Iris pigment epithelial cell (primary cell): ENCODE measurements around the gene SLC49A3.
"Not testable (repeated sequence)": the region's sequence is repeated elsewhere in the genome, so short reads cannot be mapped to it uniquely, and the experiment has no call there.

ENCODE experiments used
- DNase-seq: peaks from one replicate; pipeline ENCODE4 v3.0.0-alpha.2; 2011; ENCODE audit warnings: low read depth

Gene SLC49A3

GRCh38 chr4:688854-689681 is at the start of gene SLC49A3:
TSS of gene SLC49A3 (minus strand) at chr4:689151. CDS start at chr4:689127, 24 bp downstream.
- DNase-seq: no peak

GRCh38 chr4:736561-736960 is 47.6 kb upstream of the SLC49A3 start:
- not testable (repeated sequence) for DNase-seq

DNA sequence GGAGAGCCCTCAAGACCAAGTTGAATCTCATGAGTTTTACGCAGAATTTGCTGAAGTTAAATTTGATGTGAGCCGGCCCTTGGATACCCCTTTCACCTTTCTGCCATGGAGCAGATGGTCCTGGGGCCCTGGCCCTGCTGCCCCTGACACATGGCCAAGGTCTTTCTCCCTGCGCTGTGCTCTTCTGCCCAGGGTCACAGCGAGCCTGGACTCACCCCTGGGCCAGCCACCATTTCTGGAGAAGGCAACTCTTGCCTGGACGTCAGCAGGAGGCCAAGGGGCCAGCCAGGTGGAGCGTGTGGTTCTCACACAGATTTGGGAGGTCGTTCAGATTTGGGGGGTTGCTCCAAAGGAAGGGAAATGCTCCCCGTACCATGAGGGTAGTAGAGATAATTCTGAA is 46.6 kb upstream of the SLC49A3 start:
- no peak for DNase-seq

- DNase-seq: no peak
Measured at GRCh38 chr4:734951-735350, 46.0 kb upstream of the SLC49A3 start.

- DNase-seq: no peak
Measured at GRCh38 chr4:734075-734474, 45.1 kb upstream of the SLC49A3 start.

DNA sequence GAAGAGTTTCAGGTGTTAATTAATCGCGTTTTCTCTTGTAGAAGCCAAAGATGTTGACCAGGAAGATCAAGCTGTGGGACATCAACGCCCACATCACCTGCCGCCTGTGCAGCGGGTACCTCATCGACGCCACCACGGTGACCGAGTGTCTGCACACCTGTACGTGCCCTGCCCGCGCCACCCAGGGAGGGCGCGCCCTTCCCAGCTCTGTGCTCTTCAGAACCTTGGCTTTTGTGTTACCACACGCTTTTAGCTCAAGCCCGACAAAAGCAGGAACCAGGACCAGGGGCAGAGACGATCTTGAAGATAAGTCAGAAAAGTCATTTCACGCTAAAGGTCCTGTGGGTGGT is 44.7 kb upstream of the SLC49A3 start:
- no peak for DNase-seq

DNA sequence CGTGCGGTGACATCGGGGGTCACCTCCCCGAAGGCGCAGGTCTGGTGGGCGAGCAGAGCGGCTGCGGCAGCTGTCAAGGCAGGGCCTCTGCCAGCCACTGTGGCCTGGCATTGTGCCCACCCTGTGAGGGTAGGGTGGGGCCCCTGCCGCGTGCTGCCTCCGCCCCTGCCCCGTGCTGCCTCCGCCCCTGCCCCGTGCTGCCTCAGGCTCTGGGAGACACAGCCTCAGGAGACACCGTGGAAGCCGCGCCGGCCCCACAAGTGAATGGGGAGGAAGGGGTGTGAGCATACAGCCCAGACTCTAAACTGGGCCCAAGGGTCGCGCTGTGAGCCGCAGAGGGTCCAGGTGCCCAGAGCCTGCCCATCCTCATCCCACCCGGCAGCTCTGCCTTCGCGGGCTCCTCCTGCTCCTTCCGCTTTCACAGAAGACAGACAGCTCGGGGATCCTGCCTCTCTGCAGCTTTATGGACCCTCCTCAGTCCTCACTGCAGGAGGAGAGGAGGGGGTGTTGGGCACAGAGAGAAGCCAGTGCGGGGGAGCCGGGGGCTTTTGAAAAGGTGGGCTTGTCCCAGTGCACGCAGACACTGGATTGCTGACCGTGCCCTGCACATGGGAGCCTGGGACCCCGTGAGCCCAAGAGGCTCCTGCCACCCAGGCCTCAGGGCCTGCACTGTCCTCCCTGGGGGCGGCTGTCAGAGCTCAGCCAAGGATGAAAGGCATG is 44.1 kb upstream of the SLC49A3 start:
- no peak for DNase-seq

GRCh38 chr4:732486-732885 is 43.5 kb upstream of the SLC49A3 start:
- no peak for DNase-seq

GRCh38 chr4:731954-732353 is 43.0 kb upstream of the SLC49A3 start:
- DNase-seq: not testable (repeated sequence)

DNA sequence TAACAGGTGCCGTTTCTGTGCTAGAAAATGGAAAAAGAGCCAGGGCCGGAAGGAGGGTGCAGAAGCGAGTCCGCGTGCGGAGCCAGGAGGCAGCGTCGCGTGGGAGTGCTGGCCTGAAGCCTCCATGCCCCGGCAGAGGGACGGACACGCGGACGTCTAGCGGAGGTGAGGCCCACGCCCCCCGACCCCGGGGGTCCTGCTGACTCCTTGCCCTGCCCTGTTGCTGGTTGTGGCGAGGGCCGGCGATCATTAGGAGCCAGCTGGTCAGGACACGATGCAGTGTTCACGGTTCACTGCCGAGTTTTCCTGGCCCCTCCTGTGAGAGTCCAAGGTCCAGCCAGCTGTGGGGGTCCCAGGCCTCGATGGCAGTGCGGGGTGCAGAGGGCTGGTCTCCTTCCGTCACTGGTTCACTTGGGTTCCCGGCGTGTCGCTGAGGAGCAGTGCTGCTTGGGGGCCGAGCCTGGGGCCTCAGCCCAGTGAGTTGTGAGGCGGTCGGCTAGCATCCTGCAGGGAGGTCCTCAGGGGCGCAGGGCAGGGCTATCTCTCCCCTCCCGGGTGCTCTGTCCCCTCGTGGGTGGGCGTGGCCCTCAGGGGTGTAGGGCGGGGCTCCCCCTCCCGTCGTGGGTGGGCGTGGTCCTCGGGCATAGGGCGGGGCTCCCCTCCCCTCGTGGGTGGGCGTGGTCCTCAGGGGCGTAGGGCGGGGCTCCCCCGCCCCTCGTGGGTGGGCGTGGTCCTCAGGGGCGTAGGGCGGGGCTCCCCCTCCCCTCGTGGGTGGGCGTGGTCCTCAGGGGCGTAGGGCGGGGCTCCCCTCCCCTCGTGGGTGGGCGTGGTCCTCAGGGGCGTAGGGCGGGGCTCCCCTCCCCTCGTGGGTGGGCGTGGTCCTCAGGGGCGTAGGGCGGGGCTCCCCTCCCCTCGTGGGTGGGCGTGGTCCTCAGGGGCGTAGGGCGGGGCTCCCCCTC is 42.3 kb upstream of the SLC49A3 start:
- not testable (repeated sequence) for DNase-seq

GRCh38 chr4:730511-730910 is 41.6 kb upstream of the SLC49A3 start:
- no peak for DNase-seq

GRCh38 chr4:729336-730315 is 40.7 kb upstream of the SLC49A3 start:
- no peak for DNase-seq

DNA sequence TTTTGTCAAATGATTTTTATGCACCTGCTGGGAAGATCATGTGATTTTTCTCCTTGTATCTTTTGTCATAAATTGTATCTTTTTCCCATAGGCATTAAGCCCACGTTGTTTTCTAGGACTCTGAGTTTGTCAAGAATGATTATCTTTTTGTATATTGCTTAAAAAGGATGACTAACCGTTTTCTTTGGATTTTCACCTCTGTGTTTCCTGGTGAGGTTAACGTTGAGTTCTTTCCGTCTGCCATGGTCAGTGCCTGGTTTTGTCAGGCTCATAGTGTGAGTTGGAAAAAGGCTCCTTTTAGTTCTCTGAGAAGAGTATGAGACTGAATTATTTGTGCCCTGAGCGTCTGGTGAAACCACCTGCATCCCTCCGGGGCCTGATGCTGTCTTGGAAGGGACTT is 38.6 kb upstream of the SLC49A3 start:
- peak; percentile 32 for DNase-seq

DNA sequence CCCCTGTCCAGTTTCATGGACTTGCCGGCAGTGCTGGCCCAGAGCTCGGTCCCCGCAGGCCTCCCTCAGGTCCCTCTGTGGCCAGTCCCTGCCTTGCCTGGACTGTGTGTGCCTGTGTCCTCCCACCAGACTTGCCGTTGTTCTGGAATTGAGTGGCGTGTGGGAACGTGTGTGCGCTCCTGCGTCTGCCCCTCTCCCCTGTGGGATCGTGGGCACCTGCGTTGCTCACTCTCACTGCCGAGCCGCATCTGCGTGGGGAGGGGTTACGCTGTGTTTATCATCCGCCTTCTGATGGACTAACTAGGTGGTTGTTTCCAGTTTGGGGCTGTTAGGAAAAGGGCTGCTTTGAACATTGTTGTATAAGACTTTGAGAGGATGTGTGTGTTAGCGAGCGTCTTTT is 37.9 kb upstream of the SLC49A3 start:
- DNase-seq: no peak

GRCh38 chr4:726235-726787 is 37.4 kb upstream of the SLC49A3 start:
- DNase-seq: peak; percentile 25

GRCh38 chr4:725391-726234 is 36.7 kb upstream of the SLC49A3 start:
- no peak for DNase-seq

DNA sequence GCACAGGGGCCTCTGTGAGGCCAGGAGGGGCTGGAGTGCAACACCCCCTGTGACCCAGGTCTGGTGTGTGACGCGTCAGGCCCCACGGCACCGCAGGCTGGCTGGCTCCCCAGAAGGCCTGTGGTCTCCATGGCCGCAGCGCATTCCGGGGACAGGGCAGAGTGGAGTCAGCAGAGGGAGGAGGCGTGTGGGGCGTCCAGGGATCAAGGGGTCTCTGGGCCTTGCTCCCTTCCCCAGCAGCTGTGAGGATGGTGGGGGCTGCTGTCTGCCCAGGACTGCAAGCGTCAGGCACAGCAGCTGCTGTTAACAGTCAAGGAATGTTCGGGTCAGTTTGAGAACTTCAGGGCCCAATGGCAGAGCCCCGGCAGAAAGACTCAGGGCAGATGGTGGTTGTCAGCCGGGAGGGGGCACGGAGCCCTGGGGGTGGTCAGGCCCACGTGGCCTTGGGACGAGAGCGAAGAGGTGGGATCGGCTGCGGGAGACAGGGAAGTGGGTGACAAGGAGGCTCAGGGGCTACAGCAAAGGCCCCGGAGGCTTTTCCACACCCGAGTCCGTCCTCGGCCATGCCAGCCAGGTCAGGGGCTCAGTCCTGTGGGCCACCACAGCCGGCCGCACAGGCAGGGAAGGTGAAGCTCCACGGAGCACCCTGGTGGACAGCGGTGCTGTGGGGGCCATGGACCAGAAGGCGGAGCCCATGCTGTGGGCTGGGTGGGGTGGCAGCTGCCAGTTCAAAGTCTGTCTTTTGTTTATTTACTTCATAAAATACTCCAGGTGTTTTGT is 35.0 kb upstream of the SLC49A3 start:
- DNase-seq: no peak

DNA sequence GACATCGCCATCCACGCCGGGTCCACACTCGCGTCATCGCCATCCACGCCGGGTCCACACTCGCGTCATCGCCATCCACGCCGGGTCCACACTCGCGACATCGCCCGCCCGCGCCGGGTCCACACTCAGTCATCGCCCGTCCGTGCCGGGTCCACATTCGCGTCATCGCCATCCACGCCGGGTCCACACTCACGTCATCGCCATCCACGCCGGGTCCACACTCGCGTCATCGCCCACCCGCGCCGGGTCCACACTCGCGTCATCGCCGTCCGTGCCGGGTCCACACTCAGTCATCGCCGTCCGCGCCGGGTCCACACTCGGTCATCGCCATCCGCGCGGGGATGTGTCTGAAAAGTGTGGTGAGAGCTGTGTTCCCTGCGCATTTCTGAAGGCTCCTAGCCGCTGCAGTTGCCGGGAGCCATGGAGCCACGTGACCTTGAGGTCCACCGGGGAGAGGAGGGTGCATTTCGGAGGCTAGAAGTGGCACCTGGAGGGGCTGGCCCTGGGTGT is 34.0 kb upstream of the SLC49A3 start:
- DNase-seq: no peak
